GM12872 (cell line): ENCODE results near the gene CAPN5.

Source experiments
- TF ChIP-seq, protein P1 (sequence below): IDR thresholded peaks from 3 replicates; pipeline ENCODE4 v1.5.1; 2011; ENCODE audit warnings: low read depth, mild to moderate bottlenecking, low read length, moderate library complexity; ENCODE audit not compliant: insufficient read depth

Gene CAPN5

DNA sequence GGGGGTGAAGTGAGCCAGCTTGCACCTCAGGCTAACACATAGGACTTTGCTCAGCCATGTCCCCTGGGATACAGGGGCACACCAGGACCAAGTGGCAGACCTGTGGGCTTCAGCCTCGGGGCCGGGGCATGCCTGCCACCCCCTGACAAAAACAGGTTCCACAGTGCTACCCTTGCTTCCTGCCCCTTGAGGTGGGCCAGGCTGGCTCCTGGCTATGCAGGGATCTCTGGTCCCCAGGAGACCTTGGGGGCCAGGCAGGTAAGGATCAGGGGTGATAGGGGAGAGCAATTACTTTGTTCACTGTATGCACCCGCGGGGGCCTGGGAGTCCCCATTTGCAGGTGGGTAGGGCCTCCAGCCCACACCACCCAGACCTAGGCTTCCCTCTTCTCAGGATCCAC, 58.9 kb downstream of the CAPN5 start:
- TF ChIP-seq, protein P1, sequence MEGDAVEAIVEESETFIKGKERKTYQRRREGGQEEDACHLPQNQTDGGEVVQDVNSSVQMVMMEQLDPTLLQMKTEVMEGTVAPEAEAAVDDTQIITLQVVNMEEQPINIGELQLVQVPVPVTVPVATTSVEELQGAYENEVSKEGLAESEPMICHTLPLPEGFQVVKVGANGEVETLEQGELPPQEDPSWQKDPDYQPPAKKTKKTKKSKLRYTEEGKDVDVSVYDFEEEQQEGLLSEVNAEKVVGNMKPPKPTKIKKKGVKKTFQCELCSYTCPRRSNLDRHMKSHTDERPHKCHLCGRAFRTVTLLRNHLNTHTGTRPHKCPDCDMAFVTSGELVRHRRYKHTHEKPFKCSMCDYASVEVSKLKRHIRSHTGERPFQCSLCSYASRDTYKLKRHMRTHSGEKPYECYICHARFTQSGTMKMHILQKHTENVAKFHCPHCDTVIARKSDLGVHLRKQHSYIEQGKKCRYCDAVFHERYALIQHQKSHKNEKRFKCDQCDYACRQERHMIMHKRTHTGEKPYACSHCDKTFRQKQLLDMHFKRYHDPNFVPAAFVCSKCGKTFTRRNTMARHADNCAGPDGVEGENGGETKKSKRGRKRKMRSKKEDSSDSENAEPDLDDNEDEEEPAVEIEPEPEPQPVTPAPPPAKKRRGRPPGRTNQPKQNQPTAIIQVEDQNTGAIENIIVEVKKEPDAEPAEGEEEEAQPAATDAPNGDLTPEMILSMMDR: no peak

DNA sequence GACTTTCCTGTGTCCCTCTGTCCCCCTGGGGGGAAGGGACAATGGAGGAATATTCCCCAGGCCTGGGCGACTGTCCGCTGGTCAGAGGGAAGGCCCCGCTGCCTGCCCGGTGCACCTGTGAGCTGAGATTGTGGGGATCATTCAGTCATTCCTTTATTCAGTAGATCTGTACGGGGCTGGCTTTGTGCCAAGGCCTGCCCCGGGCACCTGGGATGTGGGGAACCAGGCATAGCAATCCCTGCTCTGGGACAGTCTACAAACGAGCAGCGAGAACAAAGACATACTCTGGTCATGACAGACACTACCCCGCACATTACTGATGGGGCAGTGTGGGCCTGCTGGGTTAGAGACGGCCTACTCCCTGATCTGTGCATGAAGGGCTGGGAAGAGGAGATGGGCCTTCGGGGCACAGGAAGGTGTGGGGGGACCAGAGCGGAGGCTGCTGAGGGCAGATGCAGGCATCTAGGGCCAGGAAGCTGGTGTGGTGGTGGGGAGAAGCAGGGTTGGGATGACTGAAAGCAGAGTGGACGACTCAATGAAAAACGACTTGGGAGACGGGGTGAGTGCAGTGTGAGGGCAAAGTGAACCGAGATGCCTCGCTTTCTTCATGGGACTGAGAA, 59.5 kb downstream of the CAPN5 start:
- TF ChIP-seq, protein P1: no peak

DNA sequence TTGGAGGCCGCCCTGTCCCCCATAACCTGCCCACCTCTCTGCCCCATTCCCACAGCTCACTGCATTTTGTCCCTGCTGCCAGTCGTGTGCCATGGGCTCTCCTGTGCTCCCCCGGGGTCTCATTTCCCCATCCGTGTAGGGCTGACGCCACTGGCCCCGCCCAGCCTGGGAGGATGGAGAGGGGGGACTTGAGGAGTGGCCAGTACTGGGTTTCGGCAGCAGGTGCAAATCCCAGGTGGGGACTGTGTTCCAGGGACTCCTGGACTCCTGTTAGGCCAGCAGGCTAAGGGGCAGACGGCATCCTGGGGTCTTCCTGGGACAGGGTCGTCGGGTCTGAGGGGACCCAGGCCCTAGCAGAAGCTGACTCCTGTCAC, 60.1 kb downstream of the CAPN5 start:
- TF ChIP-seq, protein P1: no peak

DNA sequence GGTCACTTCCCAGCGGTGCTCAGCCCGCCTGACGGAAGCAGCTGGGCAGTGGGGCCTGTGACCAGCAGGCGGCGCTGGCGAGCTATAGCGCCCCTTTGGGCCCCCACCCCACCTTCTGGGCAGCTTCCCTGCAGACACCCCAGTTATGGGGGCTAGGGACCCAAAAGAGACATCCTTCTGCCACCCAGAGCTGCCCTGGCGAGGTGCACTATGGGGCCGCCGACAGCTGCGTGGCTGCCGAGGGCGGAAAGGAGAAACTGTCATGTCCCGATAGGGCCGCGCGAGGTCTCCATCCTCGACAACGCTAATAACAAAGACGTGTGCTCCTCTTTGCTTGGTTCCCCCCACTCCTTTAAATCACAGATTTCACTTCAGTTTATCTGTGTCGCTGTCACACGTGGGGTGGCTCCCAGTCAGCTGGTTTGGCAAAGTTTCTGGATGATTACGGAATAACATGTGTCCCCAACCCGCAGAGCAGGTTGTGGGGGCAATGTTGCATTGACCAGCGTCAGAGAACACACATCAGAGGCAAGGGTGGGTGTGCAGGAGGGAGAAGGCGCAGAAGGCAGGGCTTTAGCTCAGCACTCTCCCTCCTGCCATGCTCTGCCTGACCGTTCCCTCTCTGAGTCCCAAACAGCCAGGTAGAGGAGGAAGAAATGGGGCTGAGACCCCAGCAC, 60.6 kb downstream of the CAPN5 start:
- TF ChIP-seq, protein P1: peak; percentile 98

DNA sequence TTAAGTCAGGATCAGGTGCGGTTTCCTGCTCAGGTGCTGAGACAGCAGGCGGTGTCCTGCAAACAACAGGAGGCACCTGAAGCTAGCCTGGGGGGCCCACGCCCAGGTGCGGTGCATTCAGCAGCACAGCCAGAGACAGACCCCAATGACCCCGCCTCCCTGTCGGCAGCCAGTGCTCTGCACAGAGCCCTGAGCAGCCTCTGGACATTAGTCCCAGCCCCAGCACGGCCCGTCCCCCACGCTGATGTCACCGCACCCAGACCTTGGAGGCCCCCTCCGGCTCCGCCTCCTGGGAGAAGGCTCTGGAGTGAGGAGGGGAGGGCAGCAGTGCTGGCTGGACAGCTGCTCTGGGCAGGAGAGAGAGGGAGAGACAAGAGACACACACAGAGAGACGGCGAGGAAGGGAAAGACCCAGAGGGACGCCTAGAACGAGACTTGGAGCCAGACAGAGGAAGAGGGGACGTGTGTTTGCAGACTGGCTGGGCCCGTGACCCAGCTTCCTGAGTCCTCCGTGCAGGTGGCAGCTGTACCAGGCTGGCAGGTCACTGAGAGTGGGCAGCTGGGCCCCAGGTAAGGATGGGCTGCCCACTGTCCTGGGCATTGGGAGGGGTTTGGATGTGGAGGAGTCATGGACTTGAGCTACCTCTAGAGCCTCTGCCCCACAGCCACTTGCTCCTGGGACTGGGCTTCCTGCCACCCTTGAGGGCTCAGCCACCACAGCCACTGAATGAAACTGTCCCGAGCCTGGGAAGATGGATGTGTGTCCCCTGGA, 61.3 kb downstream of the CAPN5 start, which contains the start of gene MYO7A:
TSS of gene MYO7A (plus strand) at position 327 of the 772 bp plus-strand sequence. CDS start 2,389 bp downstream, outside the sequence.
- TF ChIP-seq, protein P1: no peak

DNA sequence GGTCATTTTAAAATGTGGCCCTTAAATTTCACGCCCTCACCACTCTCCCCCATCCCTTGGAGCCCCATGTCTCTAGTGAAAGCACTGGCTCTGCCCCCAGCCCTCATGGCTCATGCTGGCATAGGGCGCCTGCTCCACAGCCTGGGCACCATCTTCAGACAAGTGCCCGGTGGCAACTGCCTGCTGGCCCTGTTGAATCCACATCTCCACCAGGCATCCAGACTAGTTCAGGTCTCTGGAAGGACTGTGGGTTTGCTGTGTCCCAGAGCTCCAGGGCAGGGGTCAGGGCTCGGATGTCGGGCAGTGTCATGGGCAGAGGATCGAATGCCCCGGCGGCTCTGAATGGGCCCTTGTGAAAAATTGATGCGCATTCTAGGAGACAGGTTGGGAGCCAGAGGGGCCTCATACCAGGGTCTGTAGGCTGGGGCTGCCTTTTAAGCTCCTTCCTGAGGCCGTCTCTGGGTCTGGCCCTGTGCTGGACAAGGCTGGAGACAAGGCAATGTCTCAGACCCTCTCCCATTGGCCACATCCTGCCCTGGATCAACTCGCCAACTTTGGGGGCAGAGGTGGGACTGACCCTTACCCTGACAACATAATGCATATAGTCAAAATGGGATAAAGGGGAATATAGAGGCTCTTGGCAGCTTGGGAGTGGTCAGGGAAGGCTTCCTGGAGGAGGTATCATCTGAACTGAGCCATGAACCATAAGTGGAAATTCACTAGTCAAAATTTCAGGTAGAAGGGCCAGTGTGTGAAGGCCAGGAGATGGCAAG, 62.5 kb downstream of the CAPN5 start:
- TF ChIP-seq, protein P1: no peak
